WTC11 (cell line): Measurements from ENCODE around the gene TCAP. TPM values are rescaled to one million over a fixed set of nuclear protein-coding genes. Genes with fewer than 3 reads are reported as not detected.

Experiments
- ATAC-seq: fragments of 200-7000 bp; cut with Tn5 transposase; 2 replicates; pipeline ENCODE4 v1.10.0; 2021; ENCODE audit warnings: mild to moderate bottlenecking, moderate library complexity
- CTCF ChIA-PET: fragments of 300-600 bp; sonication (Branson Sonifier 250); formaldehyde crosslinking; loops from one replicate; lab custom pipeline; 2021; ENCODE audit warnings: antibody characterized with exemption; lab: Charles Lee
- POLR2A ChIA-PET: fragments of 350-600 bp; sonication (Branson Sonifier 250); formaldehyde crosslinking; loops from one replicate; lab custom pipeline; 2021; ENCODE audit warnings: antibody characterized with exemption; lab: Charles Lee
- DNase-seq: peaks from one replicate; pipeline ENCODE4 v3.0.0; 2021; ENCODE audit warnings: low spot score
- H3K27ac Mint-ChIP-seq: 2 replicates; pipeline ENCODE4 v1.8.0; 2021; ENCODE audit warnings: mixed read lengths
- H3K27me3 Mint-ChIP-seq: 2 replicates; pipeline ENCODE4 v1.8.0; 2021; ENCODE audit warnings: low read depth, mild to moderate bottlenecking, moderate library complexity, mixed read lengths
- H3K36me3 Mint-ChIP-seq: 2 replicates; pipeline ENCODE4 v1.8.0; 2021; ENCODE audit warnings: mixed read lengths
- H3K4me1 Mint-ChIP-seq: 2 replicates; pipeline ENCODE4 v1.8.0; 2022; ENCODE audit warnings: mixed read lengths
- H3K4me3 Mint-ChIP-seq: 2 replicates; pipeline ENCODE4 v1.8.0; 2021; ENCODE audit warnings: mild to moderate bottlenecking, moderate library complexity, mixed read lengths
- H3K9me3 Mint-ChIP-seq: 2 replicates; pipeline ENCODE4 v1.8.0; 2021; ENCODE audit warnings: mixed read lengths
- ZNF219 ChIP-seq: sonication (generic); formaldehyde crosslinking; IDR thresholded peaks from 2 replicates; pipeline ENCODE4 v1.8.0; 2023; ENCODE audit warnings: missing genetic modification reagents, mild to moderate bottlenecking, borderline replicate concordance
- ZNF263 ChIP-seq: sonication (generic); formaldehyde crosslinking; IDR thresholded peaks from 2 replicates; pipeline ENCODE4 v1.8.1; 2022; ENCODE audit warnings: low read depth, mild to moderate bottlenecking, moderate library complexity, missing genetic modification reagents
- total RNA-seq: library from RNA; stranded (reverse); gene quantifications from 3 replicates; pipeline ENCODE4 v1.2.3, GENCODE V29; 2021
- TF ChIP-seq, protein P1 (sequence below): sonication (generic); formaldehyde crosslinking; IDR thresholded peaks from 2 replicates; pipeline ENCODE4 v1.8.1; 2023; ENCODE audit warnings: mild to moderate bottlenecking, missing genetic modification reagents, moderate library complexity

Gene TCAP
- total RNA-seq, 1 experiment from 2014 or later: 2.9 TPM

DNA sequence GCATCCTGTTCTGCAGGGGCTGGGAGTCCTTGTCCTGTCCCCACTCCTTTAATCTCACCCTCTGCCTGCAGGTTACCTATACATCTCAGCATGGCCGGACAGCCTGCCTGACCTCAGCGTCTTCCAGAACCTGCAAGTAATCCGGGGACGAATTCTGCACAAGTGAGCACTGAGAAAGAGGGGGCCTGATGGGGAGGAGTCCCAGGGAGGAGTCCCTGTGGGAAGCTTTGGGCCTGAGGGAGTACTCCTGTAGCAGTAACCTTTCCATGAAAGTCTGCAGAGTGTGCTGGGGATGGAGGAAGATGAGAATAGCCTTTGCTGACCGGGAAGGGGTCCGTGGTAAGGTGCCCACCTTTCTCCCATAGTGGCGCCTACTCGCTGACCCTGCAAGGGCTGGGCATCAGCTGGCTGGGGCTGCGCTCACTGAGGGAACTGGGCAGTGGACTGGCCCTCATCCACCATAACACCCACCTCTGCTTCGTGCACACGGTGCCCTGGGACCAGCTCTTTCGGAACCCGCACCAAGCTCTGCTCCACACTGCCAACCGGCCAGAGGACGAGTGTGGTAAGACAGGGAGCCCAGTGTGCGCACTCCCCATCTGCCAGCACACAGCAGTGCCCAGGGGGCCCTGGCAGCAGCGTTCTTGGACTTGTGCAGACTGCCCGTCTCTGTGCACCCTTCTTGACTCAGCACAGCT lies 50.4 kb downstream of the TCAP start:
- no peaks in the 10 kb centered on the region for H3K9me3 Mint-ChIP-seq
- TF ChIP-seq, protein P1, sequence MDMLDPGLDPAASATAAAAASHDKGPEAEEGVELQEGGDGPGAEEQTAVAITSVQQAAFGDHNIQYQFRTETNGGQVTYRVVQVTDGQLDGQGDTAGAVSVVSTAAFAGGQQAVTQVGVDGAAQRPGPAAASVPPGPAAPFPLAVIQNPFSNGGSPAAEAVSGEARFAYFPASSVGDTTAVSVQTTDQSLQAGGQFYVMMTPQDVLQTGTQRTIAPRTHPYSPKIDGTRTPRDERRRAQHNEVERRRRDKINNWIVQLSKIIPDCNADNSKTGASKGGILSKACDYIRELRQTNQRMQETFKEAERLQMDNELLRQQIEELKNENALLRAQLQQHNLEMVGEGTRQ (CRISPR knock-in tag): no peak
- TF ChIP-seq ZNF219 (CRISPR knock-in tag): no peak
- TF ChIP-seq ZNF263: peak; percentile 16; the same call in 1 of the 2 replicates
- DNase-seq: no peak
- POLR2A ChIA-PET: interaction anchor here (1.0 kb wide), 1 partner anchor 314 kb away, joined by 3 read pairs; no protein-coding TSS in a partner anchor
- H3K4me1 Mint-ChIP-seq: no peaks in the 10 kb centered on the region
- CTCF ChIA-PET: interaction anchor here (1.0 to 1.4 kb wide), 3 partner anchors 11 to 265 kb away, joined by 3 to 6 read pairs (median 4); partner anchors contain the start of gene PSMD3
- no peak; the same call in 1 of the 2 replicates for ATAC-seq
- peaks cover 58% of the 10 kb centered on the region for H3K36me3 Mint-ChIP-seq
- H3K27ac Mint-ChIP-seq: no peak overlapping the region
- H3K4me3 Mint-ChIP-seq: no peak overlapping the region
- H3K27me3 Mint-ChIP-seq: no peaks in the 10 kb centered on the region

Other genes with a start within 250 kb of the TCAP start
- 47.0 to 50.4 TPM (median 47.9 TPM) in 3 replicates for gene MED1, start 214.1 kb upstream of the TCAP start, total RNA-seq
- gene CDK12, start 203.9 kb upstream of the TCAP start, total RNA-seq: 58.4 to 61.6 TPM (median 59.5 TPM) in 3 replicates
- not detected in 3 replicates for gene NEUROD2, start 57.4 kb upstream of the TCAP start, total RNA-seq
- 15.0 to 20.5 TPM (median 15.2 TPM) in 3 replicates for gene PPP1R1B, start 38.4 kb upstream of the TCAP start, total RNA-seq
- 64.9 to 75.3 TPM (median 65.4 TPM) in 3 replicates for gene STARD3, start 28.2 kb upstream of the TCAP start, total RNA-seq
- gene PNMT, start 3.1 kb downstream of the TCAP start, total RNA-seq: 2.4 to 3.1 TPM (median 2.7 TPM) in 3 replicates
- gene PGAP3, start 22.7 kb downstream of the TCAP start, total RNA-seq: 24.3 to 25.7 TPM (median 24.9 TPM) in 3 replicates
- gene ERBB2, start 34.7 kb downstream of the TCAP start, total RNA-seq: 153 to 209 TPM (median 158 TPM) in 3 replicates
- 40.6 to 46.7 TPM (median 46.5 TPM) in 3 replicates for gene MIEN1, start 65.2 kb downstream of the TCAP start, total RNA-seq
- gene GRB7, start 72.6 kb downstream of the TCAP start, total RNA-seq: 42.4 to 48.5 TPM (median 44.0 TPM) in 3 replicates
- 0.81 to 1.0 TPM (median 0.87 TPM) in 3 replicates for gene IKZF3, start 199.0 kb downstream of the TCAP start, total RNA-seq
- gene ZPBP2, start 202.9 kb downstream of the TCAP start, total RNA-seq: not detected in 3 replicates